Neutrophil (primary cell): Measurements from ENCODE around the gene SYCN.

Experiments used
- H3K27ac ChIP-seq: fragments of 200-600 bp; sonication (generic); 2 replicates; pipeline ENCODE4 v1.5.1; 2016; ENCODE audit warnings: mild to moderate bottlenecking, moderate library complexity
- H3K27me3 ChIP-seq: fragments of 200-600 bp; sonication (generic); 2 replicates; pipeline ENCODE4 v1.6.0; 2016; ENCODE audit warnings: mild to moderate bottlenecking
- H3K36me3 ChIP-seq: fragments of 200-600 bp; sonication (generic); 2 replicates; pipeline ENCODE4 v1.5.1; 2017
- H3K4me1 ChIP-seq, 2 experiments: fragments of 200-600 bp in 1 of 2; sonication (generic) in 1 of 2; 1 replicate in 1 of 2; 2 replicates in 1 of 2; pipeline versions ENCODE4 v1.5.1 to v1.6.1; 2013 to 2016; ENCODE audit warnings: low read depth in 1 of 2, low read length in 1 of 2, mild to moderate bottlenecking in 1 of 2, moderate library complexity in 1 of 2; ENCODE audit not compliant: control insufficient read depth in 1 of 2, insufficient read depth in 1 of 2
- H3K4me3 ChIP-seq, 2 experiments: fragments of 200-600 bp in 1 of 2; sonication (generic) in 1 of 2; 1 replicate in 1 of 2; 2 replicates in 1 of 2; pipeline ENCODE4 v1.5.1; 2013 to 2016; ENCODE audit warnings: low read depth in 1 of 2, low read length in 1 of 2, mild to moderate bottlenecking in 1 of 2, moderate library complexity in 1 of 2
- H3K9me3 ChIP-seq: fragments of 200-600 bp; sonication (generic); 2 replicates; pipeline ENCODE4 v1.5.1; 2016
- TF ChIP-seq, protein P1 (sequence below): fragments of 200-600 bp; sonication (generic); IDR thresholded peaks from 2 replicates; pipeline ENCODE4 v1.5.1; 2016; ENCODE audit warnings: antibody characterized with exemption

SYCN gene

DNA sequence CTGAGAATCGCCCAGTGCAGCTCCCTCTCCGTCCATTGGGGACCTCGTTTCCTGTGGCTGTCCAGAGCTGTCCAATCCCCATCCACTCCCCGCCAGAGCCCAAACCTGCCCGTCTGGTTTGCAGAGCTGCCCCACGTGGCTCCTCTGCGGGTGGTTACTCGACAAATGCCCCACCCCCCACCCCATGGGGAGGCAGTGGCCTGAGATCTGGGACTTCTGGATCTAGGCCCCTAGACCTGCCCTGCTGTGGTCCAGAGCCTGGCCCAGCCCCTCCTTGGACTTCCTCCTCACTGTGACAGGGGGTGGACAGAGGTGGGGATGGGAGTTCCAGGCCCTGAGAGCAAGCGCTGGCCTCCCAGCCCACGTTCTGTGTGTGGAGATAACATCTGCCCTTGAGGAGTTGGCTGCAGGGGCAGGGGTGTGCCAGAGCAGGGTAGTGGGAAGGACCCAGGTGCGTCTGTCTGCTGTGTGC is 49.4 kb downstream of the SYCN start:
- Histone ChIP-seq H3K4me3 (no peak overlapping the region), H3K27ac (no peak overlapping the region), H3K36me3 (no peaks in the 10 kb centered on the region), H3K4me1 (no peaks in the 10 kb centered on the region), H3K9me3 (no peaks in the 10 kb centered on the region), H3K27me3 (no peaks in the 10 kb centered on the region)
- TF ChIP-seq, protein P1, sequence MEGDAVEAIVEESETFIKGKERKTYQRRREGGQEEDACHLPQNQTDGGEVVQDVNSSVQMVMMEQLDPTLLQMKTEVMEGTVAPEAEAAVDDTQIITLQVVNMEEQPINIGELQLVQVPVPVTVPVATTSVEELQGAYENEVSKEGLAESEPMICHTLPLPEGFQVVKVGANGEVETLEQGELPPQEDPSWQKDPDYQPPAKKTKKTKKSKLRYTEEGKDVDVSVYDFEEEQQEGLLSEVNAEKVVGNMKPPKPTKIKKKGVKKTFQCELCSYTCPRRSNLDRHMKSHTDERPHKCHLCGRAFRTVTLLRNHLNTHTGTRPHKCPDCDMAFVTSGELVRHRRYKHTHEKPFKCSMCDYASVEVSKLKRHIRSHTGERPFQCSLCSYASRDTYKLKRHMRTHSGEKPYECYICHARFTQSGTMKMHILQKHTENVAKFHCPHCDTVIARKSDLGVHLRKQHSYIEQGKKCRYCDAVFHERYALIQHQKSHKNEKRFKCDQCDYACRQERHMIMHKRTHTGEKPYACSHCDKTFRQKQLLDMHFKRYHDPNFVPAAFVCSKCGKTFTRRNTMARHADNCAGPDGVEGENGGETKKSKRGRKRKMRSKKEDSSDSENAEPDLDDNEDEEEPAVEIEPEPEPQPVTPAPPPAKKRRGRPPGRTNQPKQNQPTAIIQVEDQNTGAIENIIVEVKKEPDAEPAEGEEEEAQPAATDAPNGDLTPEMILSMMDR, result no peak

DNA sequence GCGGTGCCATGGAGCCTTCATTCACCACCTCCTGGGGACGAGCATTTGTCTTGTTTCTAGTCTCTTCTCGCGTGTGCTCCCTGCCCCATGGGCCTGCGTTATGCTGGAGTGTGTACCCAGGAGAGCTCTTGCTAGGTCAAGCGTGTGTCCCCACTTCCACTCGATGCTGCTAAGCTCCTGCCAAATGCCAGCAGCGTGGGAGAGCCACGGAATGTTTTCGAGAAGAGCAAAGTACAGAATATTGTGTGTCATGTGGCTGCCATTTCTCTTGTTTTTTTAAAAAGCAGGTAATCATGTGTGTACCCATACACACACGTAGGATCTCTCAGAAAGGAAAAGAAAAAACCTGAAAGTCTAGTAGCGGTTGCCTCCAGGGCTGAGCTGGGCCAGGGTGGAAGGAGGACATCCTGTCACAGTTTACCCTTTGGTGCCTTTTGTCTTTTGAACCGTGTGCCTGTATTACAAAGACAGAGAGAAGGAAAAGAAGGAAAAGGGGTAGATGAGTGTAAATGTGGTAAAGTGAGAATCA is 49.9 kb downstream of the SYCN start:
- H3K27ac ChIP-seq, result no peak overlapping the region
- TF ChIP-seq, protein P1, result no peak

More for the DNA sequence above, 49.9 kb downstream of the SYCN start:
- no peaks in the 10 kb centered on the region for H3K36me3 ChIP-seq
- no peaks in the 10 kb centered on the region for H3K4me1 ChIP-seq
- no peak overlapping the region for H3K4me3 ChIP-seq
- H3K27me3 ChIP-seq, result no peaks in the 10 kb centered on the region
- no peaks in the 10 kb centered on the region for H3K9me3 ChIP-seq
